GM11168 (cell line): ENCODE measurements around the gene FABP1.

Experiments
- in situ Hi-C: fragments of 300-500 bp; cut with MboI; formaldehyde crosslinking; loops from one replicate; pipeline ENCODE4 v1.12.0; 2022; ENCODE audit warnings: low sequenced_read_pairs; ENCODE audit not compliant: unreplicated experiment

The FABP1 gene

DNA sequence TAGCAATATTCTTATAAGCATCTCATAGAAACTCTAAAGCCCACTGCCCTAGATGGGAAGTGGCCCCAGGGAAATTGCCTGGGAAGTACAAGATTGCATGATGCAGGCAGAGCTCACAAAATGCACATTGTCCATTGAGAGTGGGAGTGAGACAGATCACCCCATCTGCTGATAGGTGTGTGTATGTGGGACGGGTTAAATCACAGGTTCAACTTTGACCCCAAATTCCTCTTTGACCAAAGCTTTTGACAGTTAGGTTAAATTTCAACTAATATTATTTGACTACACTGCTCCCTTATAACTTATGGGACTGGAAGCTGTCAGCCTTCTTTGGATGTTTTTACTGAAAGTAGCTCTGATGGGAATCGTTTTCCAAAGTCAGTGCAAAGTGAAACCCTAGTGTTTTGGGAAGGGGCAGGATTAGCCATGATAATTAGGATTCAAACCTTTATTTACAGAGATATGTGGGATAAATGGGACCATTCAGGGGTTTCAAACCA lies 11.4 kb upstream of the FABP1 start:
- in situ Hi-C loops: no loop called here

DNA sequence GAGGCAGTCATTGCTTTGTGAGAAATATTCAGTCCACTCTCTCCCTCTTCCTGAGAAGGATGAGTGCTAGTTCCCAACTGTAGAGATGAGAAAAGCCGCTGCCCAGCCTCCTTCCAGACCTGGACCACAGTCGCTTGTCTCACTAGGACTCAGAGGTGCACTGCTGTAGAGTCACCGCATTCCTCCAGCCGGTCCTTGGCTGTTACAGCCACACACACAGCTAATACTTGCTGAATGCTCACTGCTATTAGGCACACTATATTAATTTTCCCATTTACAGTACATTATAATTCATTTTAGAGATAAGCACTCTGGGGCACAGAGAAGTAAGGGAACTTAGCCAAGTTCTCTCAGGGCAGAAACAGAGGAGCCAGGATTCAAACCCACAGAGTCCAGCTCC lies 10.0 kb upstream of the FABP1 start:
- in situ Hi-C loops: no loop called here

DNA sequence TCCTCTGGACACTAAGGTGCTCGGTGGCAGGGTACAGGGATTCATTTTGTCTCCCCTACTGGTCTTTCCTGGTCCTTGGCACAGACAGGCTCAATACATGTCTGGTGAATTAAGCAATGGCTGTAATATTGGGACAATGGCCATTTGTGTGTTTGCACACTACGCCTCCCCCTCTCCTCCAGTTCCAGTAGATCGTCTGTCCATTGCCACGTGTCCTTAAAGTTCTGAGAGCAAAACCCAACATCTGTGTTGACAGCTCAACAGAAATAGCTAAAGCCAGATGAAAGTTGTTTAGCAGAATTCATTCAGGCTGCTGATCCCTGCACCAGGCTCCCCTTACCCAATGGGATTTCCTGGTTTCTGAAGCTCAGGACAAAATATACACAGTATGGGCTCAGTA lies 9.0 kb upstream of the FABP1 start:
- in situ Hi-C loops: no loop called here

DNA sequence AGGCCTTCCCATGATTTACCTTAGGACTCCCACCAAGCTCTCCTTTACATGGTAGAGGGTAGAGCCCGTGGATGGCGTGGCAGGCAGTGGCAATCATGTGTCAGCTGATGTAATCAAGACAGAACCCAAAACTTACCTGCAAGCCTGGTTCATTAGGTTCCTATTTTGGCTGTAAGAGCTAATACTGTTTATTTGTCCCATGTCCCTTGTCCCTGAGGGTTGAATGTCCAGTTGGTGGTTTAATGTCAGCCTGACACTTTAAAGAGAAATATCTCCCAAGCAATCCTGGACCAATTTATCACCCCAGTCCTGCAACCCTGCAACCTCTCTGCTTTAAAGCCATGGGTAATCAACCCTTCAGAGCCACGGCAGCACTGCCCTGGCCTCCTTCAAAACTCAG lies 6.0 kb upstream of the FABP1 start:
- in situ Hi-C loops: no loop called here

DNA sequence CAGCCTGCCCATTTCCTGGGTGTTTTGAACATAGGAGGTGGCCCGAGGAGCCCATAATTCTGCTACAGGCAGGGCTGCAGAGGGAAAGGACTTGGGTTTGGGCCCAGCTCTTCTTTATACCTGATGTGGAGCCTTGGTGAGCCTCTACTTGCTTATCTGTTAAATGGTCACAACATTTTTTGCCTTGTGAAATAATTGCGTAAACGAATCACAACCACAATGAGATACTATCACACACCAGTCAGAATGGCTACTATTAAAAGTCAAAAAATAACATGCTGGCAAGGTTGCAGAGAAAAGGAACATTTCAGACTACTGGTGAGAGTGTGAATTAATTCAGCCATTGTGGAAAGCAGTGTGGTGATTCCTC lies 4.1 kb upstream of the FABP1 start:
- in situ Hi-C loops: no loop called here

DNA sequence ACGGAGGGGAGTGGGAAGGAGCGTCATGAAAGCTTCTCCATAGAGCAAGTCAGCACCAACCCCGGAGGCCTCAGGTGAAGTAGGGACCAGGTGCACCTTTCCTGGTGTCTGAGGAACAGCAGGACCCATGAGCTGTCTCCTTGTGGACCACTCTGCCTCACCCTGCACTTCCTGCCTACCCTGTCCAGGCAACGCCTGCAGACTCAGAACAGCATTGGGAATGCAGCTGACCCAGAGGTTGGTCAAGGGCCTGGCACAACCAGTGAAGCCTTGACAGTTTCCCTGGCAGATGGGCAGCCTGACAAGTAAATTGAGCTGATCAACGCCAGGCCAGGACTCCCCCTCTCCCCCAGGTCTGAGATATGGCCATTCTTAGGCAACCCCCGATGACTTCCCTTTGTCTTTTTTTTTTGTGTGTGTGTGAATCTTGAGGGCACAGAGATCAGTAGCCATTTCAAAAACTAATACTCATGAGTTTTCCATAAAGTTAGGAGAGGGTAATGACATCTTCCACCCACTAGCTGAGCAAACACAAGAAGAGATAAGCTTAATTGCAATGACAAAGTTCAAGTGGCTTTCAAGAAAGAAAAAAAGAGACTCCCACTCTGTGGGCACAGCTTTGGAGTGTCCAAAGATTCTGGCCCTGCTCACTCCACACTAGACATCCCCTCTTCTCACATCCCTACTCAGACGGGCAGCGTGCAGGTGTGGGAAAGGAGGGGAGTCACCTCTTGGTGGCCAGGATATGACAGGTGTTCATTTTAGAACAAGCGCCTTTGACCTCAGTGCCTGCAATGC lies 3.5 kb upstream of the FABP1 start:
- in situ Hi-C loops: no loop called here

DNA sequence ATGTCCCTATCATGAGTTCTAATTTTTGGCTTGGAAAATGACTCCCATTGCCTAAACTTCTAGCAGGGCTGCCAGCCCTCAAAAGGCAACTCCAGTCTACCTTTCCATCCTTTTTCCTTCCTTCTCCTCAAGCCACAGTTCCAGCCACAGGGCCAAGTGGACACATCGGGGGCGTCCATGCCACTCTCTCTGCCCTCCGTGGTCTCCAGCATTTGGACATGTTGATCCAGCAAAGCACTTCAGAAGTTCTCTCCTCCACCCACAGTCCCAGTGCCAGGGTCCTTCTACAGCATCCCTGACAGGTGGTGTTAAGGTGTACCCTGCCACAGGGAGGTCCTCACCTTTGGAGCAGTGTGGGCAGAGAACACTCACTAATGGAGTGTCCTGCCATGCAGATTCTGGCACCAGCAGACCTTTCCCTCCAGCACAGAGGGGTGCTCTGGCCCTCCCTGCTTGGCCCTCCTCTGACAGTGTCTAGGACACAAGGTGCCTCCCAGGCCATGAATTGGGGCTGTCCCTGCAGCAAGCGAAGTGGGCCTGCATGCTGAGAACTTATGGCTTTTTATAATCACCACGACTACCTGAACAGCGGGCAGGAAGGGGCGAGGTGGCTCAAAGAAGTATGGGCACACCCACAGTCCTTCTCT lies 1.6 kb upstream of the FABP1 start:
- in situ Hi-C loops: no loop called here

DNA sequence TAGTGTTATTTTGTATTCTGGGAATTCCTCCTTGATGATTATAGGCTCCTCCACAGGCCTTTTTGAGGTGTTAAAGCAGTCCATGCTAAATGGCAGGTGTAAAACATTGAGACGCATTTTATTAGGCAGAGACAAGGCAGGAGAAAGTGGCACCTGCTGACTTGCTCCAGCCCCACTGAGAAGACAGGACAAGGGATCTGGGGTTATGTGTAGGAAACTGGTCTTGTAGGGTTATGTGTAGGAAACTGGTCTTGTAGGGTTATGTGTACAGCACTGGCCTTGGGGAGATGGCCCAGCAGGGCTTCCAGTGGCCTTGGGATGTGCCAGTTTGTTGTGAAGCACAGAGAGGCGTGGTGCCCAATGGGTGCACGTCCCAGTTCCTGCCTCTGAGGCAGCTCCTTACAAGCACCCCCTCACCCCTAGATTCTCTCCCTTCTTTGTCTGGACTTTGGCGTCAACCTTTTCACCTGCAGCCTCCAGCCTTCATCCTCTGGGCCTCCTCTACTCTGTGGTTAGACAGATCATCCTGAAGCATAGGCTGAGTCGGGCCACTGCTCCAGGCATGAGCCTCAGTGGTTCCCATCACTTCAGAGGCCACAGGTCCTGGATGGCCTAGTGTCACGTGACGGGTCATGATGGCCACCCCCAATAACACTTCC lies 921 bp upstream of the FABP1 start:
- in situ Hi-C loops: no loop called here

DNA sequence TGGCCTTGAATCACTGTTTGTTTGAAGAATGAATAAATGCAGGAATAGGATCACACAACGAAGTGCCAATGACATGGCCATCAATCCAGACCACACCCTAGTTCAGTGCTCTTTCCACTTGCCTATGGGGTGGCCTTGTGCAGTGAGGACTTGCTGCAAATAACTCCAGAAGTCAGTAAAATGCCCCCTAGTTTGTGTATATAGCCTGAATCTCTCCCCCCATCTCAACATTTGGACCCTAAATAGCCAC lies 299 bp downstream of the FABP1 start:
- in situ Hi-C loops: no loop called here

DNA sequence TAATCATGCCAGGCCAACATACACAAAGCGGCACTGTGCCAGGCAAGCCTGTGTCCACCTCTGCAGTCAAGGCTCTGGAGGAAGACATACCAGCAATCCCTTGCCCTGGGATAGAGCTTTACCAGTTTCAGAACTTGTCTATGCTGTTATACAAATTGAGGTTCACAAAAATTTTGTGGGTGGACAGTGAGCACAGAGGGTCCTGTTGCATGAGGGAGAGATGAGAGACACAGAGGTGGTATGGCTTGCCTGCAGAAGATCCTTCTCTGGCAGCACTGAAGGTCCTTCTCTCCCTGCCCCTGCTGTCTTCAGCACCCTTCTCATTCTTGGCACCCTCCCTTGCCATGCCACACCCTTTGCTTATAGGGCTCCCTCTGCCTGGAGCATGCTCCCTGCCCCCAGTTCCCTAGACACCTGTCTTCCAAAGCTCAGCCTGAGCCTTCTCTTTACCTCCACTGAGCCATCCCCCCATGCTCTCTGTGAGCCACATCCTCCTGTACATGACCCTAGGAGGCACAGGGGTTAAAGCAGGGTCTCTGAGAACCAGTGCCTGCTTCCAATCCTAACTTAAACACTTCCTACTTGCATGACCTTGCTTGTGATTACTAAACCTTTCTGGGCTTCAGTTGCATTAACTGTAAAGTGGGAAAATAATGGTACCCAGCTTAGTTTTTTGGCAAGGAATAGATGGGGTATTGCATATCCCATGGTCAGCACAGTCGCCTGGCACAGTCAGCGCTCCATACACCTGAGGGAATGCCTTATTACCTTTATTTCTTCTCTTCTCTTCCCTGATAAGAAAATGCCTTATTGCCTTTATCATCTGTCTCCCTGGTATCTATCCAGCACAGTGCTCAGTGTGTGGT lies 857 bp downstream of the FABP1 start:
- in situ Hi-C loops: no loop called here

DNA sequence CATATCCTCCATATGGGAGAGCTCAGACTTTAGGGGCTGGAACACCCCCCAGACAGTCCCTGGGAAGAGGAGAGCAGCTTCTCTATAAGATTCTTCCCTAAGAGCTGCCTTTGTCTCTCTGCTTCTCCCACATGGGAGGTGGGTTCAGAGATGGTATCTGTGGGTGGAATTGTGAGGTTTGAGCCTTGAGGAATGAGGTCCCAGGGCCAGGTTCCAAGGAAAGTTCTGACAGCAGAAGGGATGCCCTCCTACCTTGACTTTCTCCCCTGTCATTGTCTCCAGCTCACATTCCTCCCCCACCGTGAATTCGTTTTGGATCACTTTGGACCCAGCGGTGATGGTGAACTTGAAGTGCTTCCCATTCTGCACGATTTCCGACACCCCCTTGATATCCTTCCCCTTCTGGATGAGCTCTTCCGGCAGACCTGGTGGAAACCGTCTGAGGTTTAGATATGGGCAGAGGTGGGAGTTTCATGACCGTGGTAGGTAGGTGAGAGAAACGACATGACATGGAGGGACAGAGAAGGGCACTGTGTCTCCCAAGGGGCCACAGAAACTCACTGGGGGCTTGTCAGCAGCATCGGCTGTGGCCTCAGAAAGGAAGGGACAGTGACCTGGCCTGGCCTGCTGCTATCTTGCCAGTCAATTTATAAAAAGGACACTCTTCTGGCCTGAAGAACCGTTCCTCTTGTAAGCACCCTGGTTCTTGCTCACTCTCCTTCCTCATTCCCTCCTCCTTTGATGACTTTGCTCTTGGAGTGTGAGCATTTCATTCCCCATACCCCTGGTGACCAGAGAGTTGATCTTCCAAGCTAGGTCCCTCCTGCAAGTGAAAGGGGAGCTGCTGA lies 1.7 kb downstream of the FABP1 start:
- in situ Hi-C loops: no loop called here

DNA sequence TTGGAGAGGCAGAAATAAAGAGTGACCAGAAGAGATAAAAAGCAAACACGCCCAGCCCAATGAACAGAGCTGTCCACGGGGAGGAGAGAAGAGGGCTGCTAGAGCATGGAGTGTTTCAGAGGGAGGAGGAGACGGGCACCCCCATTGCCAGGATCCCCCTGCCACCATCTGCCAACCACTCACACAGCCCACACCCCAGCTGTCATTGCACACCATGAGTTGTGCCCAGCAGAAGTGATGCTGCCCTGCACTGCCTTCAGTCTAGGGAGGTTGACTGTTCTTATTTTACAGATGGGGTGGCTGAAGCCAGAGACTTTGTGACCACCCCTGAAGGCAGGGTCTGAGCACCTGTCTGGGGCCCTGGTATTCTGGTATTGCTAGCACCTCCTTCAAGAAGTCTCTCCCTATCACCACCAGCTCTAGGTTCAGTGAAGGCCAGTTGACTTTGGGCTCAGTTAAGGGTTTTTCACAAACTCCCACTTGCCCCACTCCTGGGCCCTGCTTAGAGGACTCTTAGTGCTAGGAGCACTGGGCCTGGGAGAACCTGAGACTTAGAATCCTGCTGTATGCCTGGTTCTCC lies 2.4 kb downstream of the FABP1 start:
- in situ Hi-C loops: no loop called here

DNA sequence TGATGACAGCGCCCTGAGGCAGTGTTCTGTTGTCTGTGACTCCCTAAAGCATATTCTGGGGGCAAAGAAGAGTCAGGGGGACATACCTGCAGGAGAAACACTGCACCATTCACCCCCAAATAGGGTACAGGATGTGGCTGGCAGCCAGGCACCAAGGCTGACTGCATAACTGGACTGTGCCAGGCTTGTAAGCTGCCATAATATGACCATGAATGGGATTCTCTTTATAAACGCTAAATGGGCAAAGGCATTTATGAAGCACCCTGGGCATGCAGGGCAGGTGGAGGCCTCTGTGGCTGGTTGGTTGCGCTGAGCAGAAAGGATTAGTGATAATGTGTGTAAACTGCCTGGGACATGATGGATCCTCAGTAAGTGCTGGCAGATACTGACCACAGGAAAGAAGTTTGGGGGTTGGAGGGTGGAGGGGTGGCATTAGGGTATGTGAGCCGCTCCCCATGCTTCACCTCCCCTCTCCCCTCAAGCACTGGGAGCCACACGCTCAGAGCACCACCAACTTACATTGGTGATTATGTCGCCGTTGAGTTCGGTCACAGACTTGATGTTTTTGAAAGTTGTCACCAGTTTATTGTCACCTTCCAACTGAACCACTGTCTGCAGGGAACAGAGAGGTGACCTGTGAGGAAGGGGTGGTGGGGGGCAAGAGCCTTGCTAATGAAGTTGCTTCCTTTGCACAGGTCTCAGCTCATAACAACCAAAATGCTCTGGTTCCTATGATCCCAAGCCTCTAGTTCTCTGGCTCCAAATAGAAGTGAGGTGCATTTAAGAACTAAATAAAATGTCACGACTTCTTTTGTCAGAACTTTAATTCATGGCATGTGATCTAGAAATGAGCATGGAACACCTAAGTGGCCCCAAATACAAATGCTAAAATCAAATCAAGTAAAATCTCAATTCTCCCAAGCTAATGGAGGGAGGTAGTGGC lies 3.6 kb downstream of the FABP1 start:
- in situ Hi-C loops: no loop called here

DNA sequence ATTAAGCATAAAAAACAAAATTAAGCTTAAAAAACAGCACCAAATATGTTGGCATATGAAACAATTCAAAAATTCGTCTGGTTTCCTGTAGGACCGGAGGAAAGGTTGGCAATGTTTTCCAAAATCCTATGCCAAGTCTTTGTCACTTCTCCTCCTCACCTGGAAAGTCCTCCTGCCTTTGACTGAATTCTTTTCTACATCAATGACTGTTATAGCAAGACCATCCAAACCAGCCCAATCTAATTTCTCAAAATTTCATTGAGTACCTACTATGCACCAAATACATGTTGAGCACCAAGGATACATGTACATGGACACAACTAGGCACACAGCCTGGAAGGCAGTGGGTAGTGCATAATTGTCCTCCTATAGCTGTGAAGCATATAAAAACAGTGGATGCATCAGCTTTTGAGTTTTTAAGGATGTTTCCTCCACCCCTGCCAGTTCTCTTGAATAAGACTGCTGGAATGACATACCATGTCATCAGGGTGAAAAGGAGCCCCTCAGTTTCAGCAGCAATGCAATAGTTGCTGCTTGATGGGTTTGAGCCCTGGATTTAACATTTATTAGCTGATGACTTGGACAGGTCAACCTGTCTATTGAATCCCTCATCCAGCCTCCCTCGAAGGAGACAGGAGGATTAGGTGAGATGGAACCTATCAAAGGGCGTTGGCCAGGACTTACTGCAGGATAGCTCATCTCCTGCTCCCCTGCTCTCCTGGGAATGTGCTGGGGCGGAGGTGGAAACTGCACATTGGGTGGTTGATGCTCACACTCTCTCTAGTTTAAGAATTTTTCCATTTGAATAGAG lies 4.5 kb downstream of the FABP1 start:
- in situ Hi-C loops: no loop called here

DNA sequence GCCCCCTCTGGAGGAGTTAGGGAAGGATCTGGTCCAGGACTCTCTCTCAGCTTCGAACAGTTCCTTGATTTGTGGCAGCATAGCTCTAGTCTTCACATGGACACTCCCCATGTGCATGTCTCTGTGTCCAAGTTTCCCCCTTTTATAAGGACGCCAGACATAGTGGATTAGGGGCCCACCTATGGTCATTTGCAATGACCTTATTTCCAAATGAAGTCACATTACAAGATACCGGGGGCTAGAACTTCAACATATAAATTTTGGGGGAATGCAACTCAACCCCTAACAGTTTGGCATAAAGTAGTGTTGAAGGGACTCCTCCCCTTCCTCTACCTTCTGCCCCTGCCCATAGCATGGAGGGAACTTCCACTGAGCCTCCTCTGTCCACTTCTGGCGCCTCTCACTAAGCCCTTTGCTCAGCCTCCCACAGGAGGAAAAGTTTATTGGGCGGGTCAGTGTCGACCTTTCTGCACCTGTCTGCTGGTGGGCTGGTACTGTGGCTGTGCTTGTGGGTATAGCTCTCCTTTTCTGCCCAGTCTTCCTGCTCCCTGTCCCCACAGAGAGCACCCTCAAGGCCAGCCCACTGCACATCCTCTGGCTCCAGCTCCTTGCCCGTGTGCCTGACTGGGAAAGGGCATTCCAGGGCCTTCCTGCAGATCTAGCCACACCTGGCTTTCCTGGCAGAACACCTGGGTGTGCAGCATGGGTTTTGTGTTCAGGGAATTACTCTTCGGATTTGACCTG lies 5.5 kb downstream of the FABP1 start:
- in situ Hi-C loops: no loop called here

DNA sequence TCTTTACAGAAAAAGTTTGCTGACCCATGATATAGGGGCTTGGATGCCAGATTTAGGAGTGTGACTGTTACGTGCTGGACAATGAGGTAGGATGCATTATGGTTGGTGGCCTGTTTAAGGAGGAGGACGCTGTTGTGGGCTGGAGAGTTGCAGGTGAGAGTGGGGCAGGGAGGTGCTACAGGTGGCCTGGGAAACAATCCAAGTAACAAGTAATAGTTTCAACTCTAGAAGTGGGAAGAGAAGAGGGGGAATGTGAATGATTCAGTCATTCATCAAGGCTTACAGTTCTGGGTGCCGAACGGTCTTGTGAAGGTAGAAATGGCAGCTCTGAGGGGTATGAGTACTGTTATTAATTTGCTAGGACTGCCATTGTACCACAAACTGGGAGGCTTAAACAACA lies 6.2 kb downstream of the FABP1 start:
- in situ Hi-C loops: no loop called here

DNA sequence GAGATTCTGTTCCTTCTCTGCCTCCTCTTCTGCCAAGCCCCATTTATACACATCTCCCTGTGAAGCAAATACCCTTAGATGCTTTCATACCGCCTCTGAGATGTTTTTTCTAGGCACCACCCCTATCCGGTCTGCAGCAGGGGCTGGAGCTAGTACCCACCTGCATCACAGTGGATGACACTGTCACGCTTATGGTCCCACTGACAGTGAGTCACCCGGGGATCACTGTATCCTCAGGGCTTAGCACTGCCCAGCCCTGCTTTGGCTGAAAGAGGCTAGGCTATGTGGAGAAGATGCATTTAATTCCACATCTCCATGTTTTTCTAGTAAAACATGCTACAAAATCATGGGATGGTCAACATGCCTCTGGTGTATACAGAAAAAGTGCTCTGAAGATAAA lies 9.9 kb downstream of the FABP1 start:
- in situ Hi-C loops: no loop called here
